ENCODE results near the gene EFNB2.

EFNB2 gene

DNA sequence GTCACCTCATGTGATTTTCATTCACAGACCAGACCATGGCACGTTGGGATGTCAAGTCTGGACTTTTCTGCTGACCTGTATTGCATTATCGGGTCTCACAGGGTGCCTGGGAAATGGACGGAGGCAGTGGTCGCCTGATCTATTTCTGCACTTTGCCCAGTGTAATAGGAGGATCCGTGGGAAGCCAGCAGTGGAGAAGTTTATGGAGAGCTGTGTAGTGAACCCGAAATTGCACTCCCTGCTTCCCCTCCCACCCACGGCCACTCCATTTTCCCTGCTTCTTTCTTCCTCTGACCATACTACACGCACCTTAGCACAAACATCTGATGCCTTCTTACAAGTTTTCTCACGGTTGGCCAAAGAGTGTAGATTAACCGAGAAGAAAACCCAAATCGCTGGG is 16.9 kb downstream of the EFNB2 start:
- TF ChIP-seq SIN3A (IDR thresholded peaks at IDR 0.05; ENCODE audit: borderline replicate concordance, insufficient read depth, low read length) (no peak), POLR2AphosphoS5 (IDR thresholded peaks at IDR 0.05; ENCODE audit: low read depth, low read length) (no peak), TAF1 (IDR thresholded peaks at IDR 0.05; ENCODE audit: borderline replicate concordance, insufficient read depth, low read length) (no peak), FOXP2 (optimal IDR thresholded peaks at IDR 0.05; ENCODE audit: borderline replicate concordance, extremely low read depth, extremely low read length, insufficient read depth) (no peak)
- TF ChIP-seq, protein P1, sequence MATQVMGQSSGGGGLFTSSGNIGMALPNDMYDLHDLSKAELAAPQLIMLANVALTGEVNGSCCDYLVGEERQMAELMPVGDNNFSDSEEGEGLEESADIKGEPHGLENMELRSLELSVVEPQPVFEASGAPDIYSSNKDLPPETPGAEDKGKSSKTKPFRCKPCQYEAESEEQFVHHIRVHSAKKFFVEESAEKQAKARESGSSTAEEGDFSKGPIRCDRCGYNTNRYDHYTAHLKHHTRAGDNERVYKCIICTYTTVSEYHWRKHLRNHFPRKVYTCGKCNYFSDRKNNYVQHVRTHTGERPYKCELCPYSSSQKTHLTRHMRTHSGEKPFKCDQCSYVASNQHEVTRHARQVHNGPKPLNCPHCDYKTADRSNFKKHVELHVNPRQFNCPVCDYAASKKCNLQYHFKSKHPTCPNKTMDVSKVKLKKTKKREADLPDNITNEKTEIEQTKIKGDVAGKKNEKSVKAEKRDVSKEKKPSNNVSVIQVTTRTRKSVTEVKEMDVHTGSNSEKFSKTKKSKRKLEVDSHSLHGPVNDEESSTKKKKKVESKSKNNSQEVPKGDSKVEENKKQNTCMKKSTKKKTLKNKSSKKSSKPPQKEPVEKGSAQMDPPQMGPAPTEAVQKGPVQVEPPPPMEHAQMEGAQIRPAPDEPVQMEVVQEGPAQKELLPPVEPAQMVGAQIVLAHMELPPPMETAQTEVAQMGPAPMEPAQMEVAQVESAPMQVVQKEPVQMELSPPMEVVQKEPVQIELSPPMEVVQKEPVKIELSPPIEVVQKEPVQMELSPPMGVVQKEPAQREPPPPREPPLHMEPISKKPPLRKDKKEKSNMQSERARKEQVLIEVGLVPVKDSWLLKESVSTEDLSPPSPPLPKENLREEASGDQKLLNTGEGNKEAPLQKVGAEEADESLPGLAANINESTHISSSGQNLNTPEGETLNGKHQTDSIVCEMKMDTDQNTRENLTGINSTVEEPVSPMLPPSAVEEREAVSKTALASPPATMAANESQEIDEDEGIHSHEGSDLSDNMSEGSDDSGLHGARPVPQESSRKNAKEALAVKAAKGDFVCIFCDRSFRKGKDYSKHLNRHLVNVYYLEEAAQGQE (IDR thresholded peaks at IDR 0.05; ENCODE audit: insufficient read depth in 1 of 2, low read depth in 2 of 2, low read length in 2 of 2): no peak

DNA sequence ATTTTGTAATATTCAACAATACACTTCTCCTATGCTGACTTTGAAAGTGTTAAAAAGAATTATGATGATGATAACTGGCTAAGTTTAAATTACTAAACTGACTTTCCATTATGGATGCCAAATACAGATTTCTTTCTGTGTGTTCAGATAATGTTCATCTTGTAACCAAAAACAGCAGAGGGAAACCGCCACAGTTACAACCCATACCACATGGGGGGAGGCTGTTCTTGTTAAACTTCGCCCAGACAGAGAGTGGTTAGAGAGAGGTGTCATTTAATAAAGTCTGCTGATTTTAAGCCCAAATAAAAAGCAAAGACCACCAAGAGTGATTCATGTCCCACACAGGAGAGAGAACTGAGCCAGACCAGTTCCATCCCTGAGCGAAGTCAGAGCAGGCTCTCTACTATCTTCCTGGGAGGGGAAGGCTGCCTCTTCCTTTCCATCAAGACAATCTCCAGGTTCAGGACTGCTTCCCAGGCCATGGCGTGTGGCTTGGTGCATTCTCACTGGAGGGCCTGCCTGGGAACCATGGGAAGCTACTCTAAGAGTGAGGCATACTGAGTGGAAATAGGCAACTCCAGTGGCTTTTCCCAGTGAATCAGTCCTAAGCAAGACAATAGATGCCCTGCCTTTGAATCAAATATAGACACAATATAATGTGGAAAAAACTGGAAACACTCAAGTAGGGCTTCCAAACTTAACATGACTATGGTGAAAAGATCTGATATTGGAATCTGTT is 18.2 kb downstream of the EFNB2 start:
- no peak for TF ChIP-seq SIN3A (IDR thresholded peaks at IDR 0.05; ENCODE audit: borderline replicate concordance, insufficient read depth, low read length)
- TF ChIP-seq TAF1 (IDR thresholded peaks at IDR 0.05; ENCODE audit: borderline replicate concordance, insufficient read depth, low read length): no peak
- TF ChIP-seq FOXP2 (optimal IDR thresholded peaks at IDR 0.05; ENCODE audit: borderline replicate concordance, extremely low read depth, extremely low read length, insufficient read depth): no peak
- no peak for TF ChIP-seq POLR2AphosphoS5 (IDR thresholded peaks at IDR 0.05; ENCODE audit: low read depth, low read length)
- TF ChIP-seq, protein P1 (IDR thresholded peaks at IDR 0.05; ENCODE audit: insufficient read depth in 1 of 2, low read depth in 2 of 2, low read length in 2 of 2): no peak

DNA sequence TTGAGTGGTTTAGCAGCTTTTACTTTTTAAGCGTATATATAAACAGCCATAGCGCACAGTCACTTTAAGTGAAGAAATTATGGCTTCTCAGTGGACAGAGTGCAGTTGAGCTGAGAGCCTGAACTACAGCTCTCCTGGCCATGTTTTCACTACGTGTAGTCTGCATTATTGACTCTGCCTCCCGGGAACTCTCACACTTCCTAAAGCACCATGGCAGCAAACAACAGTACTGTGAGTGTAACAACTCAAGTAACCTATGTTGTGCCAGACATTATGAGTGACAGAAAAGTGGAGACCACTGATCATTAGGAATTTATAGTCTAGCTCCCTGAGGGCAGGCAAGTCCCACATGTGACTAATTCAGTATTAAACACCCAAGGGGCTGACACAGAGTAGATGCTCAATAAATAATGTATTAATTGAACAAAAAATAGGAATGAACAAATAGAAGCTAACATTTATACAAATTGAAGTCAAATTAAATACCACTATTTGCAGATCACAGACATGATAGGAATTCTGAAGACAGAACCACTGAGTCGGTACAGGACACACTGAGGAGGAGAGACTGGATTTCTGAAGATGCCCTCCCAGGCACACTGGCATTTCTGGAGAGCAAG is 19.7 kb downstream of the EFNB2 start:
- TF ChIP-seq, protein P1 (IDR thresholded peaks at IDR 0.05; ENCODE audit: insufficient read depth in 1 of 2, low read depth in 2 of 2, low read length in 2 of 2): no peak
- TF ChIP-seq FOXP2 (optimal IDR thresholded peaks at IDR 0.05; ENCODE audit: borderline replicate concordance, extremely low read depth, extremely low read length, insufficient read depth): no peak
- TF ChIP-seq SIN3A (IDR thresholded peaks at IDR 0.05; ENCODE audit: borderline replicate concordance, insufficient read depth, low read length): no peak
- TF ChIP-seq POLR2AphosphoS5 (IDR thresholded peaks at IDR 0.05; ENCODE audit: low read depth, low read length): no peak
- TF ChIP-seq TAF1 (IDR thresholded peaks at IDR 0.05; ENCODE audit: borderline replicate concordance, insufficient read depth, low read length): no peak

DNA sequence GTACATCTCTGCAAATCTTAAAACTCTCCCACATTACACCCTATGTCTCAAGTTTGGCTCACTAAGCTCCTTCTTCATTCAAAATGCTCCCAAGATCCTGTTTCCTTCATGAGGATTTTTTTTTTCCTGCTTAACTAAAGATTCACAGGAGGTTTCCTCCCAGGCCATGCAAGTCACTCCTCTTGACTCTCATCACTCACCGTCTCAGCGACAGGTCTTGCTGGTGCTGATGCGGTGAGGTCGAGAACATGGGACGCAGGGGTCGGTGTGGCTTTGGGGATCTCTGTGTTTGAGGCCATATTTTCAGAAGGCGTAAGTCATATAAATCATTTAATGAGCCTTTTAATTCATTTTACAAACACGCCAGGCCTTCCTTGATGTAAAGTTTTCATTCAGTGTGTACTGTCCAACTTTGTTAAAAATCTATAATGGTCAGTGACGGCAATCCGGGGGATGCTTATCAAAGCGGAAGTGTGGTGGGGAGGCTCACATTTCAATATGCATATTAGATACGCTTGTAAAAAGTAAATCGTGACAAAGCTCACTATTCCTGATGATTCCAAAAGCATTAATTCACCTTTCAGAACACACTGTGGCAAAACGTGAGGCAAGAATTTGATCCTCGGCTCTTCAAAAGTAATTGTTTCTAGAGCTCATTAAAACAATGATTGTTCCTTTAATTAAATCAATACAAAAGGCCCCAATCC is 20.4 kb downstream of the EFNB2 start:
- TF ChIP-seq FOXP2 (optimal IDR thresholded peaks at IDR 0.05; ENCODE audit: borderline replicate concordance, extremely low read depth, extremely low read length, insufficient read depth): no peak
- TF ChIP-seq TAF1 (IDR thresholded peaks at IDR 0.05; ENCODE audit: borderline replicate concordance, insufficient read depth, low read length): no peak
- TF ChIP-seq SIN3A (IDR thresholded peaks at IDR 0.05; ENCODE audit: borderline replicate concordance, insufficient read depth, low read length): no peak
- TF ChIP-seq, protein P1 (IDR thresholded peaks at IDR 0.05; ENCODE audit: insufficient read depth in 1 of 2, low read depth in 2 of 2, low read length in 2 of 2): no peak
- TF ChIP-seq POLR2AphosphoS5 (IDR thresholded peaks at IDR 0.05; ENCODE audit: low read depth, low read length): no peak

Data from PFSK-1 (cell line).